ENCODE measurements around the gene AUH. TPM values are rescaled to one million over a fixed set of nuclear protein-coding genes. Genes with fewer than 3 reads are reported as not detected.

AUH gene
- total RNA-seq, 2 experiments from 2014 or later, result 16.9 to 24.5 TPM

DNA sequence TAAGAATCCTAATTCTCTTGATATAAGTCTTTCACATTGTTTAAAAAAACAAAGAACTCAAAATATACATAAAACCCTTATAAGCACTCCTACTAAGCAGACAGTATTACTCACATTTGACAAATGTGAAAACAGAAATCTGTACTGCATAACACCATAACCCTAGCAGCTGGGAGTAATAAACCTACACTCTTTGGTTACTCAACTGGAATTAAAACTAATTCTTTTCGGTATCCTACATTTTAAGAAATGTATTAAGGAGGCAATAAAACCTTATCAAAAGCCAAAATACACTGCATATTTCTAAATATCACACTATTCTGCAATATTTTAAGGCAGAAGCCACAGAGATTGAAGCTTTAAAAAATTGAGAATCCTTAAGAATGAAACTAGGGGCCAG lies 6.8 kb downstream of the AUH start:
- CTCF ChIA-PET (ENCODE audit: unreplicated experiment), result no interaction called here
- Histone ChIP-seq H3K4me1 (ENCODE audit: insufficient read depth, low read length, poor library complexity, severe bottlenecking) (peaks cover 8% of the 10 kb centered on the region), H4K20me1 (ENCODE audit: insufficient read depth, low read length) (no peaks in the 10 kb centered on the region; the same call in 1 of the 2 replicates), H3K9me3 (ENCODE audit: low read length) (no peaks in the 10 kb centered on the region), H3K27ac (ENCODE audit: low read depth, low read length, poor library complexity, severe bottlenecking) (no peak overlapping the region), H3K36me3 (ENCODE audit: insufficient read depth, low read length) (peaks cover 50% of the 10 kb centered on the region), H3K9me2 (ENCODE audit: insufficient read depth, low read length) (no peaks in the 10 kb centered on the region), H3K4me3 (ENCODE audit: low read depth, low read length, poor library complexity, severe bottlenecking) (no peak overlapping the region), H3K4me2 (ENCODE audit: low read length) (no peak overlapping the region), H3K79me2 (ENCODE audit: insufficient read depth, low read depth, low read length) (peaks cover 13% of the 10 kb centered on the region; the same call in 1 of the 2 replicates), H2AFZ (ENCODE audit: low read length) (no peak overlapping the region)
- POLR2A ChIA-PET, result interaction anchor here (0.6 kb wide), 1 partner anchor 358 kb away, joined by 6 read pairs; no protein-coding TSS in a partner anchor
- no TSS peak for BruUV-seq (replicated peaks)
- TF ChIP-seq, protein P1, sequence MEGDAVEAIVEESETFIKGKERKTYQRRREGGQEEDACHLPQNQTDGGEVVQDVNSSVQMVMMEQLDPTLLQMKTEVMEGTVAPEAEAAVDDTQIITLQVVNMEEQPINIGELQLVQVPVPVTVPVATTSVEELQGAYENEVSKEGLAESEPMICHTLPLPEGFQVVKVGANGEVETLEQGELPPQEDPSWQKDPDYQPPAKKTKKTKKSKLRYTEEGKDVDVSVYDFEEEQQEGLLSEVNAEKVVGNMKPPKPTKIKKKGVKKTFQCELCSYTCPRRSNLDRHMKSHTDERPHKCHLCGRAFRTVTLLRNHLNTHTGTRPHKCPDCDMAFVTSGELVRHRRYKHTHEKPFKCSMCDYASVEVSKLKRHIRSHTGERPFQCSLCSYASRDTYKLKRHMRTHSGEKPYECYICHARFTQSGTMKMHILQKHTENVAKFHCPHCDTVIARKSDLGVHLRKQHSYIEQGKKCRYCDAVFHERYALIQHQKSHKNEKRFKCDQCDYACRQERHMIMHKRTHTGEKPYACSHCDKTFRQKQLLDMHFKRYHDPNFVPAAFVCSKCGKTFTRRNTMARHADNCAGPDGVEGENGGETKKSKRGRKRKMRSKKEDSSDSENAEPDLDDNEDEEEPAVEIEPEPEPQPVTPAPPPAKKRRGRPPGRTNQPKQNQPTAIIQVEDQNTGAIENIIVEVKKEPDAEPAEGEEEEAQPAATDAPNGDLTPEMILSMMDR (conservative IDR thresholded peaks at IDR 0.05; ENCODE audit: low read length), result no peak
- no peak for TF ChIP-seq EZH2phosphoT487 (IDR thresholded peaks at IDR 0.05; ENCODE audit: borderline replicate concordance, low read depth, low read length)
- intact Hi-C loops (cut with micrococcal nuclease; ENCODE audit: unreplicated experiment), result no loop called here
- DNase-seq (ENCODE audit: low spot score), result no peak

DNA sequence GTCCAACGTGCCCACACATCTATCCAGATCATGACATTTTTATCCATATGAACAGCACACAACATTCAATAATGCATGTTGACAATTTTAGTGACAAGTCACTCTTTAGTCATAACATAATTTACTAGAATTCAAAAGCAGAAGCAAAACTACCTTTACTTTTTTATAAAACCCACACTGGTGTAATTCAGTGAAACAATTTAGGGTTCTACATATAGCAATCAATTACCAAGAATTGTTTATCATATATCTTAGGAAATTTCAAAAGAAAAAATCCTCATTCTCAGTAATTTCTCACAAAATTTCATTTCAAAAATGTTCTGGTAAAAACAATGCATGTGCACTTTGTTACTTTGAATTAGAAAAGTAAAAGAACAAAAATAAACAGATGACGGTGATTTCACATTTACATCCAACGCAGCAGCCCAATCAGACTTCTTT lies 12.6 kb downstream of the AUH start:
- POLR2A ChIA-PET, result interaction anchor here (0.7 to 0.9 kb wide), 2 partner anchors 44 to 95 kb away, joined by 3 to 4 read pairs; no protein-coding TSS in a partner anchor
- no peak overlapping the region for H3K4me2 ChIP-seq (ENCODE audit: low read length)
- H3K9me3 ChIP-seq (ENCODE audit: low read length), result no peaks in the 10 kb centered on the region
- no peak for DNase-seq (ENCODE audit: low spot score)
- H3K9me2 ChIP-seq (ENCODE audit: insufficient read depth, low read length), result no peaks in the 10 kb centered on the region
- no TSS peak for BruUV-seq (replicated peaks)
- H4K20me1 ChIP-seq (ENCODE audit: insufficient read depth, low read length), result no peaks in the 10 kb centered on the region
- CTCF ChIA-PET (ENCODE audit: unreplicated experiment), result no interaction called here
- H3K79me2 ChIP-seq (ENCODE audit: insufficient read depth, low read depth, low read length), result no peaks in the 10 kb centered on the region
- no peak overlapping the region for H2AFZ ChIP-seq (ENCODE audit: low read length)
- no peaks in the 10 kb centered on the region for H3K4me1 ChIP-seq (ENCODE audit: insufficient read depth, low read length, poor library complexity, severe bottlenecking)
- H3K4me3 ChIP-seq (ENCODE audit: low read depth, low read length, poor library complexity, severe bottlenecking), result no peak overlapping the region
- TF ChIP-seq, protein P1 (conservative IDR thresholded peaks at IDR 0.05; ENCODE audit: low read length), result no peak
- no peak for TF ChIP-seq EZH2phosphoT487 (IDR thresholded peaks at IDR 0.05; ENCODE audit: borderline replicate concordance, low read depth, low read length)
- H3K36me3 ChIP-seq (ENCODE audit: insufficient read depth, low read length), result peaks cover 22% of the 10 kb centered on the region
- intact Hi-C loops (cut with micrococcal nuclease; ENCODE audit: unreplicated experiment), result no loop called here
- no peak overlapping the region for H3K27ac ChIP-seq (ENCODE audit: low read depth, low read length, poor library complexity, severe bottlenecking)

DNA sequence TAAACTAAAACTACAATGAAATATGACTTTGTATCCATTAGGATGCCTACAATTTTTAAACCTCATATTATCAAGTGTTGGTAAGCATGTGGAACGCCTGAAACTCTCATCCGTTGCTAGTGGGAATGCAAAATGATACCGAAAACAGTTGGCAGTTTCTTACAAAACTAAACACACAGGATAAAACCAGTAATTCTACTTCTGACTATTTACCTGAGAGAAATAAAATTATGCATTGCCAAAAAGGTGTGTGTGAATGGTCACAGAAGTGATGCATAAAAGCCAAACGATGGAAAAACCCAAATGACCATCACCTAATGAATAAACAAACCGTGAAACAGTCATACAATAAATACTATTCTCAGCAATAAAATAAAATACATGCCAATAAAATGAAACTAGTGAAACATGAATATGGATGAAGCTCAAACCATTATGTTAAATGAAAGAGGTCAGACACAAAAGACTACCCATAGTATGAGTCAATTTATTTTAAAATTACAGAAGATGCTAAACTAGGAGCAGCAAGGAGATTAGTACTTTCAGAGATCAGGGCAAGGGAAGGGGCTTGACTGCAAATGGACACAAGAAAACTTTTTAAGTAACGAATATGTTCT lies 13.4 kb downstream of the AUH start:
- ChIA-PET POLR2A (interaction anchor here (0.7 to 0.9 kb wide), 2 partner anchors 45 to 94 kb away, joined by 3 to 4 read pairs; no protein-coding TSS in a partner anchor), CTCF (ENCODE audit: unreplicated experiment) (no interaction called here)
- no peaks in the 10 kb centered on the region for H3K4me1 ChIP-seq (ENCODE audit: insufficient read depth, low read length, poor library complexity, severe bottlenecking)
- H4K20me1 ChIP-seq (ENCODE audit: insufficient read depth, low read length), result no peaks in the 10 kb centered on the region
- H3K9me2 ChIP-seq (ENCODE audit: insufficient read depth, low read length), result no peaks in the 10 kb centered on the region
- no peak overlapping the region for H3K27ac ChIP-seq (ENCODE audit: low read depth, low read length, poor library complexity, severe bottlenecking)
- H3K36me3 ChIP-seq (ENCODE audit: insufficient read depth, low read length), result peaks cover 22% of the 10 kb centered on the region
- no TSS peak for BruUV-seq (replicated peaks)
- TF ChIP-seq, protein P1 (conservative IDR thresholded peaks at IDR 0.05; ENCODE audit: low read length), result no peak
- no peak for TF ChIP-seq EZH2phosphoT487 (IDR thresholded peaks at IDR 0.05; ENCODE audit: borderline replicate concordance, low read depth, low read length)
- no peaks in the 10 kb centered on the region for H3K79me2 ChIP-seq (ENCODE audit: insufficient read depth, low read depth, low read length)
- DNase-seq (ENCODE audit: low spot score), result no peak
- H3K4me3 ChIP-seq (ENCODE audit: low read depth, low read length, poor library complexity, severe bottlenecking), result no peak overlapping the region
- H2AFZ ChIP-seq (ENCODE audit: low read length), result no peak overlapping the region
- H3K9me3 ChIP-seq (ENCODE audit: low read length), result no peaks in the 10 kb centered on the region
- no peak overlapping the region for H3K4me2 ChIP-seq (ENCODE audit: low read length)
- intact Hi-C loops (cut with micrococcal nuclease; ENCODE audit: unreplicated experiment), result no loop called here
